DOHH2 (cell line): ENCODE results near the gene ATG9B.

Experiments
- H3F3A ChIP-seq: fragments of 200-600 bp; sonication (generic), shearing (Covaris generic); 2 replicates; pipeline ENCODE4 v1.6.0; 2016; ENCODE audit warnings: antibody characterized with exemption, mild to moderate bottlenecking; ENCODE audit not compliant: control insufficient read depth, insufficient read depth
- H3K27ac ChIP-seq: fragments of 200-600 bp; sonication (generic); 2 replicates; pipeline ENCODE4 v1.5.1; 2014; ENCODE audit warnings: low read depth, mild to moderate bottlenecking, low read length, moderate library complexity
- H3K27me3 ChIP-seq: fragments of 200-600 bp; sonication (generic); 2 replicates; pipeline ENCODE4 v1.6.1; 2014; ENCODE audit warnings: mild to moderate bottlenecking, low read length, mixed read lengths; ENCODE audit not compliant: control insufficient read depth
- H3K36me3 ChIP-seq: fragments of 200-600 bp; sonication (generic); 2 replicates; pipeline ENCODE4 v1.6.1; 2014; ENCODE audit warnings: mild to moderate bottlenecking, low read length, moderate library complexity, mixed read lengths; ENCODE audit not compliant: control insufficient read depth
- H3K4me1 ChIP-seq: fragments of 200-600 bp; sonication (generic); 2 replicates; pipeline ENCODE4 v1.6.1; 2014; ENCODE audit warnings: mild to moderate bottlenecking, low read length, mixed read lengths; ENCODE audit not compliant: control insufficient read depth
- H3K4me2 ChIP-seq: fragments of 200-600 bp; sonication (generic); 2 replicates; pipeline ENCODE4 v1.6.0; 2014; ENCODE audit warnings: mild to moderate bottlenecking, low read length, moderate library complexity
- H3K4me3 ChIP-seq: fragments of 200-600 bp; sonication (generic); 2 replicates; pipeline ENCODE4 v1.5.1; 2014; ENCODE audit warnings: mild to moderate bottlenecking, low read length, mixed read lengths
- H3K79me2 ChIP-seq: fragments of 200-600 bp; sonication (generic); 2 replicates; pipeline ENCODE4 v1.6.1; 2014; ENCODE audit warnings: mild to moderate bottlenecking, low read length, mixed read lengths; ENCODE audit not compliant: control insufficient read depth
- H3K9me2 ChIP-seq: fragments of 200-600 bp; sonication (generic); replicated peaks from 2 replicates; pipeline ENCODE4 v1.6.1; 2014; ENCODE audit warnings: mild to moderate bottlenecking, low read length, mixed read lengths; ENCODE audit not compliant: control insufficient read depth
- H3K9me3 ChIP-seq: fragments of 200-600 bp; sonication (generic); 2 replicates; pipeline ENCODE4 v1.6.1; 2014; ENCODE audit warnings: antibody characterized with exemption, low read length, mixed read lengths; ENCODE audit not compliant: control insufficient read depth, insufficient read depth
- H4K20me1 ChIP-seq: fragments of 200-600 bp; sonication (generic); 2 replicates; pipeline ENCODE4 v1.6.0; 2014; ENCODE audit warnings: low read depth, mild to moderate bottlenecking, antibody characterized with exemption, low read length, moderate library complexity; ENCODE audit not compliant: control insufficient read depth, insufficient read depth
- CTCF ChIP-seq: fragments of 200-600 bp; sonication (generic); IDR thresholded peaks from one replicate; pipeline ENCODE4 v1.5.1; 2014; ENCODE audit warnings: antibody characterized with exemption, mild to moderate bottlenecking, low read depth, low read length; ENCODE audit not compliant: poor library complexity, severe bottlenecking
- EZH2phosphoT487 ChIP-seq: fragments of 200-600 bp; sonication (generic); IDR thresholded peaks from 2 replicates; pipeline ENCODE4 v1.6.1; 2017; ENCODE audit warnings: borderline replicate concordance, mild to moderate bottlenecking, antibody characterized with exemption, low read length, moderate library complexity, mixed read lengths

The ATG9B gene

DNA sequence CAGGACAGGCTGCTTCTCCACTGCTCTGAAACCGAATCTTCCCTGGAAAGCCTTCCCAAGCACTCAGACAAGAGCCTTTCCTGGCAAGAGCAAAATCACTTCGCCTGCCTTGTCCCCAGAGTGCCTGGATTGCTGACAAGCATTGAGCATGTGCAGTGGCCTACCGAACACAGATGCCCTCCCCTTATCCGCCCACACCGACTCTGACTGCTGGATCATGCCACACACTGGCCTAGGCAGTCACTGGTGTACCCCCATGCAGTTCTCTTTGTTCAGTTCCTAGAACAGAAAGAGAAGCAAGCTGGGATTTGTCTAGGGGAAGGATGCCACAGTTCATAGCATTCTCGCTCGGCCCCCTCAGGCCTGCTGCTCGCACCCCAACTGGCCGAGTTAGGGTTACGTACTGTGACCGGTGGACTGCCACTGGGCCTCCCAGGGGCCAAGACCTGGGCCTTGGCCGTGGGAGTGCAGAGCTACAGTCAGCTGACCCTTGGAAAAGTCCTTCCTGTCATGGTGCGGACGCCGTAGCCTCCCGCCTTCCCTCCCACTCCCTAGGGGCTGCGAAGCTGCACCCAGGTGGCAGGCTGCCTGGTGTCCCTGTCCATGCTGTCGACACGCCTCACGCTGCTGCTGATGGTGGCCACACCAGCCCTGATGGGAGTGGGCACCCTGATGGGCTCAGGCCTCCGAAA lies 10.9 kb upstream of the ATG9B start:
- no peak overlapping the region for H3K4me3 ChIP-seq
- H3K36me3 ChIP-seq, result peaks cover 31% of the 10 kb centered on the region
- H3K9me3 ChIP-seq, result no peaks in the 10 kb centered on the region
- H3K4me1 ChIP-seq, result no peaks in the 10 kb centered on the region; the same call in 1 of the 2 replicates
- no peaks in the 10 kb centered on the region for H3F3A ChIP-seq
- H3K27me3 ChIP-seq, result no peaks in the 10 kb centered on the region
- no peaks in the 10 kb centered on the region; the same call in 1 of the 2 replicates for H3K79me2 ChIP-seq
- no peak overlapping the region for H3K27ac ChIP-seq
- TF ChIP-seq EZH2phosphoT487 (no peak), CTCF (no peak)
- peaks cover 4% of the 10 kb centered on the region; the same call in 1 of the 2 replicates for H4K20me1 ChIP-seq
- H3K4me2 ChIP-seq, result no peak overlapping the region
- no peaks in the 10 kb centered on the region for H3K9me2 ChIP-seq

DNA sequence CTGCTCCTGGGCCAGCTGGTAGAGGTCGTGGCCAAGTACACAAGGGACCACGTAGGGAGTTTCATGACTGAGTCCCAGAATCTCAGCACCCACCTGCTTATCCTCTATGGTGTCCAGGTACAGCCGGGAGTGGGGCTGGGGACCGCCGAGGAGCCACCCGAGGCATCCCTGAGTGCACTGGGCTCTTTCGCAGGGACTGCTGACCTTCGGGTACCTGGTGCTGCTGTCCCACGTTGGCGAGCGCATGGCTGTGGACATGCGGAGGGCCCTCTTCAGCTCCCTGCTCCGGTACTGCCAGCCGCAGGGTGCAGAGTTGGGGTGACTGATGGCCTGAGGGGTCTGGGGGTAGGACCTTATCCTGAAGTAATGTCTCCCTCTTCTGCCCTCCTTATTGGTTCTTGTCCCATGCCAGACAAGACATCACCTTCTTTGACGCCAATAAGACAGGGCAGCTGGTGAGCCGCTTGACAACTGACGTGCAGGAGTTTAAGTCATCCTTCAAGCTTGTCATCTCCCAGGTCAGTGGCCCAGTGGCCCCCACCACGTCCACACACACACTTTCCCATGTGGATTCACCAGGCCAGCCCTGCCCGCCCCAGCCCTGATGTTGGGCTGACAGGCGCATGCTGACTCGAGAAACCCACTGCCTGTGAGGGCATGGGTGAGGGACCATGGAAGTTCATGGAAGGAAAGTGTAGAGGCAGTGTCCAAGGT lies 10.2 kb upstream of the ATG9B start:
- Histone ChIP-seq H3K36me3 (peaks cover 31% of the 10 kb centered on the region), H3K79me2 (peaks cover 6% of the 10 kb centered on the region), H3F3A (no peaks in the 10 kb centered on the region), H3K27me3 (no peaks in the 10 kb centered on the region), H3K4me1 (peaks cover 4% of the 10 kb centered on the region), H4K20me1 (peaks cover 4% of the 10 kb centered on the region; the same call in 1 of the 2 replicates), H3K9me3 (no peaks in the 10 kb centered on the region), H3K4me3 (no peak overlapping the region), H3K27ac (no peak overlapping the region), H3K9me2 (no peaks in the 10 kb centered on the region), H3K4me2 (no peak overlapping the region)
- TF ChIP-seq EZH2phosphoT487 (no peak), CTCF (no peak)

DNA sequence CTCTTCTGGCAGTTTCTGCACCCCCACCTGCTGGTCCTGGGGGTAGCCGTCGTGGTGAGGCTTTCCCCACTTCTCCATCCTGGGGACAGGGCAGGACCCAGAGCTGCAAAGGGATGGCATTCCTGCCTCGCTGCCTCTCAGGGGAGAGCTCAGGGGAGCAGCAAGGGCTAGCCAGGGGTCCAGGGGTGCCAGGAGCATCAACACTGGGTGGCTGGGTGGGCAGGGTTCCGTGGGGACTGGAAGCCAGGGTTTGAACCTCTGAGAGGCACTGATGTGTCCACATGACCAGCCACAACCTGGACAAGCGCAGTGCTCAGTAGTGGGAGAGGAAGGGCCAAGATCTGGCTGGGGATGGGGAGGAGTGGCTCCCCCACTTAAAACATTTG lies 9.6 kb upstream of the ATG9B start:
- no peak overlapping the region for H3K4me2 ChIP-seq
- H3K9me2 ChIP-seq, result no peaks in the 10 kb centered on the region
- H3K27ac ChIP-seq, result no peak overlapping the region
- H3K36me3 ChIP-seq, result peaks cover 31% of the 10 kb centered on the region
- peaks cover 3% of the 10 kb centered on the region; the same call in 1 of the 2 replicates for H4K20me1 ChIP-seq
- no peak for TF ChIP-seq CTCF
- no peak for TF ChIP-seq EZH2phosphoT487
- H3K4me3 ChIP-seq, result no peak overlapping the region
- H3K79me2 ChIP-seq, result peaks cover 12% of the 10 kb centered on the region
- H3K4me1 ChIP-seq, result peaks cover 9% of the 10 kb centered on the region
- no peaks in the 10 kb centered on the region for H3F3A ChIP-seq
- H3K27me3 ChIP-seq, result no peaks in the 10 kb centered on the region
- H3K9me3 ChIP-seq, result no peaks in the 10 kb centered on the region
